Erythroblast (primary cell): ENCODE results near the gene C4orf36.
"Not testable (repeated sequence)": the region's sequence is repeated elsewhere in the genome, so short reads cannot be mapped to it uniquely, and the experiment has no call there.

ENCODE experiments used
- GATA1 ChIP-seq: IDR thresholded peaks from 2 replicates; pipeline ENCODE4 v1.6.1; 2011; ENCODE audit warnings: low read depth, mild to moderate bottlenecking, control low read depth, low read length, moderate library complexity
- POLR2A ChIP-seq: IDR thresholded peaks from 2 replicates; pipeline ENCODE4 v1.6.1; 2011; ENCODE audit warnings: mild to moderate bottlenecking, low read length

GRCh38 chr4:86875436-86875835 is 16.8 kb downstream of the C4orf36 start:
- not testable (repeated sequence) for TF ChIP-seq POLR2A, GATA1
